Esophagus mucosa (tissue), 1 donor: Measurements from ENCODE around the gene SEMA3F. TPM values are rescaled to one million over a fixed set of nuclear protein-coding genes. Genes with fewer than 3 reads are reported as not detected.

ENCODE experiments used
- ATAC-seq: fragments of 200-7000 bp; cut with Tn5 transposase; one replicate; pipeline ENCODE4 v1.9.1; 2020
- total RNA-seq: library from RNA; stranded (reverse); gene quantifications from one replicate; pipeline ENCODE4 v1.2.4, GENCODE V29; 2023
- donor health status: DM: yes; HTN: yes; CAD: no.

The SEMA3F gene
- total RNA-seq, 1 donor from 2014 or later, result 72.7 TPM

DNA sequence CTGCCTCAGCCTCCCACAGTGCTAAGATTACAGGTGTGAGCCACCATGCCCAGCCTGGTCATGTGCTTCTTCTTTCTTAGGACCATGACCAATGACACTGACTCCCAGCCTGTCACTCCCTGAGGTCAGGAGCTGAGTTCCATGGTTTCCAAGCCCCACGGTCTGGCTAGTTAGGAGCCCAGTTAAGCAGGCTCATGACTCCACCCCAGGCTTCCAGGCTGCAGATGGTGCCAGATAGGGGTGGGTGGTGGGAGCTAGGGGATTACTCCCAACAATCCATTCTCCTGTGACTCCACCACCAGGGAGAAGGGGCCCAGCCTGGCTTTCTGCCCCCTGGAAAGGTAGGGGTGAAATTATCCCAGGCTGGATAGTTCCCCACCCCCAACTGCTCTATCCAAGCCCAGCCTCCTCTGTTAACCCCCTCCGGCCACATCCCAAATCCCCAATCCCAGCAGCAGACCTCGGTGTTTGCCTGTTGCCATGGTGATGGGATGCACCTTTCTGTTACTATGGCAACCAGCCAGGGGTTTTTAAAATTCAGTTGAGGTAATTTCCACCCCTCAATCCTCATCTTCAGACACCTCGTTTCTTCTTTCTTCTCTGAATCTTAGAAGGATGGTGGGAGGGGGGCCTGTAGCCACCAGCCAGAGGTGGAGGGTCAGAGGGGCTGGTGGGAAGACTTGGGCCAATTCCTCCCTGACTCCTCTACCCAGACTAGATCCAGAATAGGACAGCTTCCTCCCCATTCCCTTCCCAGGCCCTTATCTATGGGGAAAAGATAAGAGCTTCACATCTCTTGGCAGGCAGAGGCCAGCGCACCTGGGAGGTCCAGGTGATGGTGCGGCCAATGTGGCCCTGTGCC, 22.5 kb upstream of the SEMA3F start:
- no peak for ATAC-seq

DNA sequence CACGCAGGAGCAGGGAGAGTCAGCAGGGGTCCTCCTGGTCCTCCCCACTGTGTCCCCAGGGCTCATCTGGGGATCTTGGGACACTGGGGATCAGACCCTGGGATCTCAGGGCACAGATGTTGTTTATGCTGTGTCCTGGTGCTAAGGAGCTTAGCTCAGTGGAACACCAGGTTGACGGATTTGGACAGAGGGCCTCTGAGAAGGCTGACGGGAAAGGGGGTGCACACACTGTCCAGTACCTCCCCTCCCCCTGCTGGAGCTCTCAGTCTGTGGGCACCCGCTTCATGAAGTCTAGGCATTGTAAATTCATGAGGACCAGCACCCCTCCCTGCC, 21.9 kb upstream of the SEMA3F start:
- no peak for ATAC-seq

DNA sequence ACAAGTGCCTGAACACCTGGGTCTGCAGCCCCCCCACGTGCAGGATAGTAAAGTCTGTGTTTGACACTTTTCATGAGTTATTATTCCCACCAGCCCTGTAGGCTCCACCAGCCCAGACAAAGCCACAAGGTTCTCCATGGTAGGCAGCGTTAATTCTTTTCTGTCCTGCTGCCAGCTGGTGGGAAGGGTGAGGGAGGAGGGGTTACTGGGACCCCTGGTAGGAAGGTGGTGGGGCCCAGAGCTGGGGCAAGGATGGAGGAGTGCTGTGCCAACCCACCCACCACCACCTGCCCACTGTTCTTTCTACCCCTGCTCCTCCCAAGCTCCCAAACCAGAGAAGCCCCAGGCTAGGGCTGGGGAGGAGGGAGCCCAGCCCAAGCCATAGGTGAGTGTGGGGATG, 20.8 kb upstream of the SEMA3F start:
- no peak for ATAC-seq

DNA sequence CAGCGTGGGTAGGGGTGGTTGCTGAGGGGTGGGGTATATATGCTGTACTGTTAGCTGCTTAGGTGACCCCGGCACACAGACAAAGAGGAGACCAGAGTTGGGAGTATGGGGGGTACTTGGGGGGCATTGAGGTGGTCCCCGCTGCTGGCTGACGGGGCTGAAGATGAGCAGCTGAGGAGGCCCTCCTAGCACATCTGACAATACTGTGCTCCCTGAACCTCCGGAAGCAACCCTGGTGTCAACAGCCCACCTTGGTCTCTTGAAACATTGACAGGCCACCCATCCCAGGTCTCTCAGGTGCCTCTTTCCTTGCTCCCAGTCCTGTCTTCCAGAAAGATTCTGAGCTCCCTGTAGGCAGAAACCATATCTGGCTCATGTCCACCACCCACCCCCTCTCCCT, 19.2 kb upstream of the SEMA3F start:
- ATAC-seq, result no peak

DNA sequence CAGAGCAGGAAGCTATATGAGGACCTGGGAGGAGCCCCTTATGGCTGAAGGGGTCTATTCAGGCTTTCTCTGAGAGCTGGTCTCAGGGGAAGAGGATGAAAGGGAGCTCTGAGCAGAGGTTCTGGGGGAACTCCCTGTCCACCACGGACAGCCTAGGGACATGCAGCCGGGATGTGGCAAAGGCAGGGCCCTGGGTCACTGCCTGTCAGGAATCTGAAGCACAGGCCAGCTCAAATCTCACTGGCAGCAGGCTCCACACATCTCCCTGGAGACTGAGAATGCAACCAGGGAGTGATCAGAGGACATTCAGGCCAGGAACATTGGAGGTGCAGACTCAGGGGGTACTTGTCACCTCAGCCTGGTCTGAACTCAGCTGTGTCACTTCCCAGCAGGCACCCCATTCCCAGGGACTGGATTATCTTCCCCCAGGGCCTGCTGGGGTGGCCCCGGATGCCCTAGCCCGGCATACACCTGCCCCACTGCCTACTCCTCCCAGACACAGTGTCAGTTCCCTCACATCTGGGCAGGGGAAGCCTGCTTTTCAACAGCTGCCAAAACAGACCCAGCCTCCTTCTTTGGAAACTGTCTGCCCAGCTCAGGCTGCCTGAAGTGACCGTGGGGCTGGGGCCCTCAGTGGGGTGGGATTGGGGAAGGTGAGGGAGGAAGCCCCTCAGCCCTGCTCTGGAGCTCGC, 18.3 kb upstream of the SEMA3F start:
- ATAC-seq, result peak; percentile 1

DNA sequence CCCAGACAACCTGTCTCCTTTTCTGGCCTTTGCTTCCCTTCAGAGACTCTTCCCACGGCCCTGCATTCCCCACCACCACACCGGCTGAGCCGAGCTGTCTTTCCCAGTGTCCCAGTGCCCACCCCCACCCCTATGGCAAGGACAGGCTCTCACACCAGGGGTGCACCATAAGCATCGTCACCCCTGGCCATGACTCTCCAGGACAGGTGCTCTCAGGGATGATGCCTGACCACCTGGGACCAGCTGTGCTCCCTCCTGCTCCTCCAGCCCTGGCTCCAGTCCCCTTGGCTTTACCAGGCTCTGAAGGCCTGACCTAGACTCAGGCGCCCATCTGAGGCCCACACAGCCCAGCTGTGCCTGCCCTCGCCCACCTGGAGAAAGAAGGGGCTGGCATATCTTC, 17.6 kb upstream of the SEMA3F start:
- no peak for ATAC-seq

DNA sequence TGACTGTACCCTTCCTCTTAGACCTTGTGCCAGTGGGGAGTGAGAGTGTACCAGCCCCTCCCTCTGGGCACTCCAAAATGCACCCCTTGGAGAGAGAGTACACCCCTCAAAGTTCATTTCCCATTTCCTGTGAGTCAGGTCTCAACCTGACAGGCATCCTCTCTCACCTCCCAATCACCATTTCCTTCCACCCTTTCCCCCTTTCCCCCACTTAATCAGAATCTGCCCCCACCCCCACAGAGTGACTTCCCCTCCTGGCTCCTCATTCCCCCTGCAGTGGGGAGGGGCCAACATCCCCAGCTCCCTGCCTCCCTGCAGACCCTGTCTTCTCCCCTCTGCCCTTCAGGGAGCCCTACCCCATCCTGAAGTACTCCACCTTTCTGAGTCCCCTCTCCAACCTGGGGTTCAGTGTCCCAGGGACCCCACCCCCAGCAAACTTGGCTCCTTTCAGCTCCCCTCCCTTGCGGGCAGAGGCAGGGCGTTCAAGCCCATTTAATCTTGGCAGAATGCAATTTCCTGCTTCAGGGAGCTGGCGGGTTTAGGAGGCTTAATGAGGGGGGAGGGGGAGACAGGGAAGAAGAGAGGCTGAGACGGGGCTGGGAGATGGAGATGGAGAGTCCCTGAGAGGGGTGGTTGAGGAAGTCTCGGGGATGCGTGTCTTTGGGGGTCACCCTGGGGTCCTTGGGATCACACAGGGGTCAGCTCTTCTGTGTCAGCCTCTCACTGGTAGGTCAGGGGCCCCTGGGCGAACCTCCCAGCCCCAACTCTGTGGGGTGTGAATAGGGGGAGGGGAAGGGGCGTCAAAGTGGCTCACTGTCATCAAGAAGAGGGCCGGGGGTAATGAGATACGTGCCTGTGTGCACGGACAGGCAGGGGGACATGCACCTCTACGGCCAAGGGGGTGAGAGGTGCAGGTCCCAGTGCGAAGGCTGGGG, 16.6 kb upstream of the SEMA3F start:
- ATAC-seq, result peak; percentile 45

DNA sequence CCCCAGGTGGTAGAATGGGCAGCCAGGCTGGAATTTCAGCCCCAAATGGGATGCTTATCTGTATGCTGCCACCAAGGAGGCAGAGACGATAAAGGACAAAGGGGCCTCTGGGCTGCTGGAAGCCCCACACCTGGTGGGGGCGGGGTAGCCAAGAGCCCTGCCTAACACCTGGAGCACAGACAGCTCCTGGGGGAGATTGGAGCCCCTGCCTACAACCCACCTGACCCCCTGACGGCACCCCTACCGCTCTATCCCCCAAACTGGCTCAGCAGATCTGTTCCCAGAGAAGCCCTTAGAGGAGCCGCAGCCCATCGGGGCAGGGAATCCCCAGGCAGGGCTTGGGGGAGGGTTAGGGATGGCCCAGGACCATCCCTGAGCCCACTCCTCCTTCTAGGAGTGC, 15.8 kb upstream of the SEMA3F start:
- no peak for ATAC-seq

DNA sequence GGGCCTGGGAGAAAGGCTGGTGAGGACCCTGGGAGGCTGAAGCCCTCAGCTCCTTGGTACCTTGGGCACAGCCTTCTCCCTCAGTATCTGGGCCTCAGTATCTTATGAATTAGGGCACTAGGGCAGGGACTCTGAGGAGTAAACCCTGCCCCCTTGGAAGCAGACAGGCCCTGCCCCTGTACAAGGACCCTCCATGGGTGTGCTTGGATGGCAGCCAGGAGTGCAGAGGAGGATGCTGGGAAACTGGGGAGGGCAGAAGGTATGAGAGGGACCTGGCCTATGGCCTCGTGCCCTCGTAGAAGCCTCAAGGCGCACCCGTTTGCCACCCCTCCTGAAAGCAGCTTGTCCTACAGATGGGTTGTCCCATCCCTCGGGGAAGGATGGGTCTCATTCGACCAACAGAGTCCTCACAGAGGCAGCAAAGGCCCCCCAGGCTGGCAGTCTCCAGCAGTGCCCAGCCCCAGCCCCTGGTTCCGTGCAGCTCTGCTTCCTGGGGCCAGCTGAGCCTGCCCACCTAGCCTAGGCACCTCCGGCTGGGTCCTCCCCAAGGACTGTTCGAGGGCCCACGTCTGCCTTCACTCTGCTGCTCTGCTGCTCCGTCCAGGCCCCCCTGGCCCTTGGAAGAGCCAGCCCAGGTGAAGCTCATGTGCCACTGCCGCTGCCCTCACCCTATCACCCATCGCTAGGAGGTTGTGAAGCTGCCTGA, 15.3 kb upstream of the SEMA3F start:
- ATAC-seq, result no peak

DNA sequence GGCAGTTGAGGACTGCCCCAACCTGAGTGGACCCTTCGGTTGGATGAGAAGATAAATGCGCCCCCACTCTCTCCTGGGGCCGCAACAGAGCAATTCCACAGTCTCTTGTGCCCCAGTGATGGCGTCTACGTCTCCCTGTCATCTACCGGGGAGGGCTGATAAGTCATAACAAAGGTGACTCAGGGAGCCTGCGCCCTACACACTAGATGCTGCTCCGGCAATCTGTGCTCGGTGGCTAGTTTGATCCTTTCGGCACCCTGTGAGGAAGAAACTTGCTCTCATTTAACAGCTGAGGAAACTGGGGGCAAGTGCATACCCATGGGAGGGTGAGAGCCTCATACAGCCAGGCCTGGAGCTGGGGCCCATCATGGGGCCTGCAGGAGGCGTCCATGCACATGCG, 14.1 kb upstream of the SEMA3F start:
- ATAC-seq, result no peak

DNA sequence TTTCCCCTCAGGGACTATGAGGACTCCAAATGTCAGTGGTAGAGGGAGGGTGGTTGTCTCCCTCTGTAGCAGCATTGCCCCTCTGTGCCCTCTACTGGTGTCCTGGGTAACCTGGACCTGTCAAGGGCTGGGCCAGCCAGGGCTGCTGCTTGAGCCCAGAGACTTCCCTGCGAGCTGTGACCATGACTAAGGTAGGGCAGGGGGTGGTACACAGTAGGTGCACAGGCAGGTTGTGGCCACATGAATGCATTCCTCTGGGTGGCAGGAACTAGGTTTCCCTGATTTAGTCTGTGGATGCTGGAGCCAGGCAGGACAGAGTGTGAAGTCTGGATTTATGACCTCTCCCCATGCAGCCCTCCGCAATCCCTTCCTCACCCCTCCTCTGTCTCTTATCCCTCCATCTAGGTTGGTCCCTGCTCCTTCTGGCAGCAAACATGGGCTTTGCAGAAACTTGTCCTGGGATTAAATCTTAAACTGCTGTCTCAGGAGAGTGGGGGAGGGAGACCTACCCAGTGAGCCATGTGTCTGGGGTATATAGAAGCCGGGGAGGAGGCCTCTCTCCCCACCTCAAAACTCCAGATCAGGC, 8.7 kb upstream of the SEMA3F start:
- ATAC-seq, result peak; percentile 53

DNA sequence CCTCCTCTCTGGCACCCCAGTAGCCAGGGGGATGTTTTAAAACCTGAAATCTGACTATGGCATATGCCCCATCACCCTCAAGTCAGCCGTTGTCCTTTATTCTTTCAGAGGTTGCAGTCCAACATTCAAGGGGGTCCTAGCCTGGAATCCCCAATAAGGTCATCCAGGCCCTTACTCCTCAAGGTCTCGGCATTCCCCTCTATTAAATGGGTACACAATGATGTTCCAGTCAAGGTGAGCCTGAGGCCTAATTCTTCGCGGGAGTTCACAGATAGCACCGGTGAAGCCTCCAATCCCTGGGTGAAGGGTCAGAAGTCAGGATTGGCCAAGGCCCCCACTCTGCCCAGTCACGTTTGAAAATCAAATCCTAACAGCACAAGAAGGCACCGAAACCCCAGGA, 8.1 kb upstream of the SEMA3F start:
- ATAC-seq, result no peak

DNA sequence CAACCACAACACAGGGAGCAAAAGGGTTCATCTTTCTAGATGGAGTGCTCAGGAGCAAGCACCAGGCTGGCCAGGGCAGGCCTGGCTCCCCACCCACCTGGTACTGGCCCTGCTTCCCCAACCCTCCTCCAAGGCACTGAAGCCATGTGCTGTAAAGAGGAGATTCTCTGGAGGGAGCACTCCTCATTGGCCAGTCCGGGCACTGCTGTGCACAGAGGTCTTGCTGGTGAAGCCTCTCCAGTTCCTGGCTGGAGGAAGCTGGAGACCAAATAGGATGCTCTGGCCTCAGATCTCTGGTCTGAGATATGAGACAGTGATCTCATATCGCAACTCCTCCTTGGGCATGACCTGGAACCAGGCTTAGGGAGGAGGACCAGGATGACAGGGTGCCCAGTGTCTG, 7.7 kb upstream of the SEMA3F start:
- ATAC-seq, result no peak

DNA sequence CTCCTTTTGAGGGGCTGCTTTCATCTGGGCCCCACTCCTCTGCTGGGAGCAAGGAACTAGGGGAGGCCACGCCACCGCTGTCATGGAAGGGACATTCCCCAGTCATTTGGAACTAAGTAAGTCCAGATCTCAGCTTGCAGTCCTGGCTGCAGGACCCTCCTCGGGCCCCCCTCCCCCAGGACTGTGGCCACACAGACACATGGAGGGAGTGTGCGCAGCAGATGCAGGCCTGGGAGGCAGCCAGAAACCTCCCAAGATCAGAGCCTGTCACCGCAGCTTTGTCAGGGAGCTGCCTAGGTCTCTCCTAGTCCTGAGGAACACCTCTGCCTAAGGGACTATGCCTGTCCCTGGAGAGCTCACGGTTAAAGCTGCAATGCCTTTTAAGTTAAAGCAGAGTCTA, 7.3 kb upstream of the SEMA3F start:
- no peak for ATAC-seq

DNA sequence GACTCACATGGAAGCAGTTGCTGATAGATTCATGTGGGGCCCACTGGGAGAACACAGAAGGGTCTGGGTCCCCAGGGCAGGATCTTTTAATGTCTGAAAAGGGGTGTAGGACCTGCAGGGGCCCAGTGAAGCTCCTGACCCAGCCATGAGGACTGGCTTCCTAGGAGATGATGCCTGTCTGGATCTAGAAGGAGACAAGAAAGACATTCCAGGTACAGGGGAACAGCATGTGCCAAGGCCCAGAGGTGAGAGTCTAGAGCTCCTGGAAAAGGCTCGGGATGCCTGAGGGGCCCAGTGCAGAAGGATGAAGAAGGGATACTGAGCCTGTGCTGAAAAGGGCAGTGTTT, 4.7 kb upstream of the SEMA3F start:
- no peak for ATAC-seq

DNA sequence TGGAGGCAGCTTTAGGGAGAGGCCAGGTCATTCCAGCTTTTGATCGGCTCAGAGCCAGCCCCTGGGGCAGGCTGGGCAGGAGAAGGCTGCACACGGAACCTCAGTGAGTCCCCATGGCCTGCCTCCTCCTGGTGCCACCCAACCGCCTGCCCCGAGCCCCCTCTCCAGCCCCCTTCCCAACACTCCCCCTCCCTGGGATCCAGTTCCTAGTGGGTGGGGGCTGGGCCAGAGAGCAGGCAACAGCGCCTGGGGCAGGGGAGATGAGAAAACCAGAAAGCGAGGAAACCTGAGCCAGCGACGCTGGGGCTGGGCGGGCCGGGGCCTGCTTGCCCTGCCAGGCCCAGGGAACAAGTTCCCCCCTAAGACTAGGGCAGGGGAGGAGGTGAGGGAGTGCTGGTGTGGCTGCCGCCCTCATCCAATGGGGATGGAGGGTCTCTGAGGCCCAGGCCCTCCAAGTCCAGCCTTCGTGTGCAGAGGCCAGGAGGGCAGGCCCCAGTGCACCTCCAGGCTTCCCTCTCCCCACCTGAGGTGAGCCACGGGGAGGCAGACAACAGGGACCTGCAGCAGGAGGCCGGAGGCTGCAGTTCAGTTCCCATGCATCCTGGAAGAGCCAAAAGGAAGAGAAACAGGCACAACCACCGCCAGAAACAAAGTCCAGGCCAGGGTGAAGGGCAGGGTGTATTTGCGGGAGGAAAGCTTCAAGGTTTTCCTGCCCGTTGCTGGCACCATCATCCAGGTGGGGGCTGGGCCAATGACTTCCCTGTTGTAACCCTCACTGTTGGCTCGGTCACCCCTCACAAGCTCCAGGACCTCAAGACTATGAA, 4.0 kb upstream of the SEMA3F start:
- ATAC-seq, result peak; percentile 54

DNA sequence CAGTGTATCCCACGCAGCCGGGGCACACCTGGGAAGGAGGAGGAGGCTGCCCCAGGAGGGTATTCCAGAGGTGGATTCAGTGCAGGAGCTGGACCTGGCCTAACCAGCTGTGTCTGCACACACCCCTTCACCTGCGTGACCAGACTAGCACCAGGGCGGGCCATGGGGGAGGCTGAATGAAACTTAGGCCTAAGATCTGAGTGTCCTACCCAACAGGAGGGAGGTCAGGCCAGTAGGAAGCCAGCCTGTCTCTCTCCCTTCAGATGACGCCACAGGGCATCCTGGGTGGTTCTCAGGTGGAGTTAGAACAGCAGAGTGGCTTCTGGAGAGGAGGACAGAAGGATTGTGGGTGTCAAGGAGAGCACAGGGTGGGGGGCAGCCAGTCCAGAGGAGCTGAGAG, 3.4 kb upstream of the SEMA3F start:
- ATAC-seq, result peak; percentile 79

DNA sequence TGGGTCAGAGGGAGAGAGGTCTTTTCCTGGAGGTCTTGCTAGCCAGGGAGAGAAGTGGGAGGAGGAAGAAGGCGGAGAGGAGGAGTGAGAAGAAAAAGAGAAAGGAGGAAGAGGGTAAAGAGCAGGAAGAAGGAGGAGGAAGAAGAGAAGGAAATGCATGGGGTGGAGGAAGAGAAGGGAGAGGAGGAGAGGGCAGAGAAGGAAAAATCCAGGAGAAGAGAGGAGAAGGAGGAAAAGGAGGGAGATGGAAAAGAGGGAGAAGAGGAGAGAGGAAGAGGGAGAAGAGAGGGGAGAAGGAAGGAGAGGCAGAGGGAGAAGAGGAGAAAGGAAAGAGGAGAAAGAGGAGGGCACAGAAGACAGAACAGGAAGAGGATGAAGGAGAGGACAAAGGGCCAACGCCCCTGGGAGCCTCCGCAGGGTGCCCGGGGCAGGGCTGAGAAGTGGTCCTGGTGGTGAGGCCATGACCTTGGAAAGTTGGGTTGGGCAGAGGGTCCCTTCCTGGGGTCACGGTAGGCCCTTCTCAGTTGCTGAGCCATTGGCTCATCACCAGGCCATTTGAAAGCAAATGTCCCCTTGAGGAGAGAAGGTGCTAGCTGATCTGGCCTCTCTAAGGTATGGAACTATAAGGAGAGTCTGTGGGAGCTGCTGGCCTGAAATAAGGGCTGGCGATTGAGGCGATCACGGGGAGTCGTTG, 1.2 kb upstream of the SEMA3F start:
- no peak for ATAC-seq

DNA sequence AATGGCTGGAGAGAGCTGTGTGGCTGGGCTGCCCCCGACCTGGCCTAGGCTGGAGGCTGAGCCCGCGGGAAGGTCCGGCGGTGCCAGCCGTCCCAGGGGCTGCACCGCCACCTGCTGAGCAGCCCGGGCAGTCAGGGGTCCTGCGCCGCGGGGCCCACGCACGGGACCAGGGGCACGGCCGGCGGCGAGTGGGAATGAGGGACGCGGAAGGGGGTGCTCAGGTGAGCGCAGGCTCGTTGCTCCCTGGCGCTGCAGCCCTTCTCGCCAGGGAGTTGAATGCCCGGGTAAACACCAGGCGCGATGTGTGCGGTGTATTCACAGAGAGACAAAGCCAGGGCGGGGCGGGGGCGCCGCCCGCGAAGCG, 666 bp upstream of the SEMA3F start:
- no peak for ATAC-seq

DNA sequence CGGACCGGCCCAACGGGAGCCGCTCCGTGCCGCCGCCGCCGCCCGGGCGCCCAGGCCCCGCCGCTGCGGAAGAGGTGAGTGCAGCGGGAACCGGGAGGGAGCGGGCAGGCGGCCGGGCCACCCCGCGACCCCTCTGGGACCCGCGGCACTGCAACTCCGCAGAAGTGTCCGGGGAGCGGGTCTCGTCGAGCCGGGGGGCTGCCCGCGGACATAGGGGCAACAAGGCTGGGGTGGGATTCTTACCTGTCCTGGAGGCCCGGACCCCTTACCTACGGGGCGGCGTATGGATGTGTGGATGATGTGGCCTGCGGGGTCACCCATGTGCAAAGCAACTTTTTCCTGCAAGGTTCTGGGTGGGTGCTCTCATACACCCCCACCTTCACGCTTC, 361 bp downstream of the SEMA3F start:
- ATAC-seq, result no peak

DNA sequence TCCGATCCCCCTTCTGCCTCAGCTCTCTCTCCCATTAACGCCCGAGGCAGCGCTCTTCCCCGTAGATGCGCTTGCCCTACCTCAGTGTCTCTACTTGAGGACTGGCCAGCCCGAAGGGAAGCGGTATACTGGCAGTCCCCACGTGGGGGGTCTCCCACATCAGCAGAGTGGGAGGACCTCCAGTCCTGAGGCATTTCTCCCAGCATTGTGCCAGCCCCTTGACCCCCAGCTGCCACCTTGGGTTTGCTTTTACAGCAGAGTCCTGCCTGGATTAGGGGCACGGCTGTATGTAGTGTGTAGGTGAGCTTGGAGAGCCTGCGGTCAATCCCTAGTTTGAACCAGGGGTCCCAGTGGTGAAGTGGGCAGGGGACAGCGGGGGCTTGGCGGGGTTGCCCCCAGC, 767 bp downstream of the SEMA3F start:
- ATAC-seq, result no peak
